K562 (cell line): ENCODE results near the gene CCDC106. TPM values are rescaled to one million over a fixed set of nuclear protein-coding genes. Genes with fewer than 3 reads are reported as not detected.

Experiments used
- EHMT2 ChIP-seq: fragments of 450-650 bp; IDR thresholded peaks from 2 replicates; pipeline ENCODE4 v1.6.1; 2018; ENCODE audit warnings: antibody characterized with exemption
- FOXA1 ChIP-seq: fragments of 450-650 bp; IDR thresholded peaks from 2 replicates; pipeline ENCODE4 v1.6.1; 2016; ENCODE audit warnings: mild to moderate bottlenecking, borderline replicate concordance
- JUNB ChIP-seq: fragments of 450-650 bp; formaldehyde crosslinking; conservative IDR thresholded peaks from 2 replicates; pipeline ENCODE4 v1.4.0; 2020; ENCODE audit warnings: mild to moderate bottlenecking
- MED1 ChIP-seq: sonication (generic); formaldehyde crosslinking; IDR thresholded peaks from 2 replicates; pipeline ENCODE4 v1.8.1; 2023; ENCODE audit warnings: missing genetic modification reagents, borderline replicate concordance
- SETDB1 ChIP-seq: IDR thresholded peaks from one replicate; pipeline ENCODE4 v1.6.1; 2012; ENCODE audit warnings: low read length, control low read depth, inconsistent platforms
- SIN3A ChIP-seq, 2 experiments: fragments of 150-350 bp in 1 of 2; IDR thresholded peaks; 2 replicates each; pipeline ENCODE4 v1.6.1; 2011 to 2016; ENCODE audit warnings: borderline replicate concordance in 2 of 2, low read depth in 2 of 2, low read length in 2 of 2, mild to moderate bottlenecking in 2 of 2, moderate library complexity in 2 of 2; ENCODE audit not compliant: control insufficient read depth in 1 of 2
- TSC22D4 ChIP-seq: fragments of 450-650 bp; IDR thresholded peaks from 2 replicates; pipeline ENCODE4 v1.6.1; 2016; ENCODE audit warnings: missing genetic modification characterization, missing biosample characterization, control low read depth
- polyA plus RNA-seq, 8 experiments: library from polyadenylated mRNA; depleted of rRNA in 4 of 8; stranded (reverse) in 5 of 8; unstranded in 3 of 8; fragments of >200 nt; fragmentation: Nextera tagmentation in 2 of 8; fragmentation: Illumina TruSeq in 1 of 8; extraction: Ambion mirVana in 2 of 8; extraction: Trizol in 1 of 8; gene quantifications; 2 replicates each; pipeline versions ENCODE4 v1.2.1 to v1.2.3, GENCODE V29; 2011 to 2014; ENCODE audit warnings: inconsistent platforms in 1 of 8, missing spikeins in 1 of 8
- total RNA-seq, 7 experiments: library from RNA; depleted of rRNA in 6 of 7; stranded (reverse); fragments of >200 nt in 6 of 7; fragmentation: Illumina TruSeq in 2 of 7; extraction: Trizol in 2 of 7; gene quantifications; 2 replicates each; pipeline versions ENCODE4 v1.2.1 to v1.2.3, GENCODE V29; 2011 to 2021; ENCODE audit warnings: low replicate concordance in 1 of 7
- TF ChIP-seq, protein P1 (sequence below), 2 experiments: fragments of 150-350 bp in 1 of 2; IDR thresholded peaks; 2 replicates each; pipeline ENCODE4 v1.6.1; 2012 to 2016; ENCODE audit warnings: low read depth in 2 of 2, low read length in 2 of 2, mild to moderate bottlenecking in 1 of 2, moderate library complexity in 1 of 2
- TF ChIP-seq, protein P2 (sequence below): fragments of 450-650 bp; formaldehyde crosslinking; IDR thresholded peaks from 2 replicates; pipeline ENCODE4 v1.4.0; 2022; ENCODE audit warnings: missing genetic modification characterization
- TF ChIP-seq, protein P3 (sequence below): fragments of 250-450 bp; sonication (Bioruptor Pico); IDR thresholded peaks from 2 replicates; pipeline ENCODE4 v1.5.0; 2022; ENCODE audit warnings: mild to moderate bottlenecking
- TF ChIP-seq, protein P4 (sequence below): fragments of 450-650 bp; formaldehyde crosslinking; IDR thresholded peaks from 2 replicates; pipeline ENCODE4 v1.4.0; 2020; ENCODE audit warnings: mild to moderate bottlenecking, mixed read lengths
- TF ChIP-seq, protein P5 (sequence below): fragments of 450-650 bp; formaldehyde crosslinking; IDR thresholded peaks from 2 replicates; pipeline ENCODE4 v1.4.0; 2020; ENCODE audit warnings: mild to moderate bottlenecking, moderate library complexity
- TF ChIP-seq, protein P6 (sequence below): fragments of 250-450 bp; sonication (Bioruptor Pico); IDR thresholded peaks from 2 replicates; pipeline ENCODE4 v1.4.0; 2020; ENCODE audit warnings: borderline replicate concordance

The CCDC106 gene
- total and polyA plus RNA-seq, 9 of the 15 experiments (the other 6 are each of a cell fraction or from before 2014, with no cell fraction given): 0.10 to 27.5 (median 15.0) TPM; not detected in 1

DNA sequence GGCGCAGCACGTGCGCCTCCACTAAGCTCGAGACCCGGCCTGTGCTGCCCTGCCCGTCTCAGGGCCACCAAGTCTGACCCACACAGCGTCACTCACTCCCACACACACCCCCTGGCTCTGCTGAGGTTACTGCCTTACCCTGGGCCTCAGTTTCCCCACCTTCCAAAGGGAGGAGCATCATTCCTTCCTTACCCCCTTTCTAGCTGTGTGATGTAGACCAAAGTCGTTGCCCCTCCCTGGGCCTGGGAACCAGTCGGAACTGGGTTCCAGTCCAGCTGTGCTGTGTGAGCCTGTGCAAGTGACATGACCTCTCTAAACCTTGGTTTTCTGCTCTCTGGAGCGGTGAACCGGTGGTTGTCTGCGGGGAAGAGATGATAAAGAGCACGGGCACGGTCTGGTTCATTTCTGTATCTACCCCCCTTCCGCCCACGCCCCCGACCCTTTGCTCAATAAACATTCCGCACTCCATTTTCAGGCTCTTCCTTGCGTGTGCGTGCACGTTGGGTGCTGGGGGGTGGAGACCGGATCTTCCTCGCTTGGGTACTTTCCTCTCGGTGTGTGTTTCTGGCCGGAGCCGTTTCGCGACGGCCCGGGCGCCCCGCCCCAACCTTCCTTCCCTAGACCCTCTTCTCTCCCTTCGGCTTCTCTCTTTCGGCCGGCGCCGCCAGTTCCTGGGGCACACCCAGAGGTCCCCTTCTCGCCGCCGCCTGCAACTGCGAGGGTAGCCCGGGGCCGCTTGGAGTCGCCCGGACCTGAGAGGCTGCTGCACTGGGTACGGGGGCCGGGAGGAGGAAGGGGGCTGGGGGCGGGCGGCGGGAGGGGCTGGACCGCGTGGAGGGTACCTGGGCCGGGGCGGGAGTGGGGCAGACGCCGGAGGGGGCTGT lies 4.8 kb upstream of the CCDC106 start, which contains the start of gene ZNF581 (continued):
- TF ChIP-seq, protein P1, sequence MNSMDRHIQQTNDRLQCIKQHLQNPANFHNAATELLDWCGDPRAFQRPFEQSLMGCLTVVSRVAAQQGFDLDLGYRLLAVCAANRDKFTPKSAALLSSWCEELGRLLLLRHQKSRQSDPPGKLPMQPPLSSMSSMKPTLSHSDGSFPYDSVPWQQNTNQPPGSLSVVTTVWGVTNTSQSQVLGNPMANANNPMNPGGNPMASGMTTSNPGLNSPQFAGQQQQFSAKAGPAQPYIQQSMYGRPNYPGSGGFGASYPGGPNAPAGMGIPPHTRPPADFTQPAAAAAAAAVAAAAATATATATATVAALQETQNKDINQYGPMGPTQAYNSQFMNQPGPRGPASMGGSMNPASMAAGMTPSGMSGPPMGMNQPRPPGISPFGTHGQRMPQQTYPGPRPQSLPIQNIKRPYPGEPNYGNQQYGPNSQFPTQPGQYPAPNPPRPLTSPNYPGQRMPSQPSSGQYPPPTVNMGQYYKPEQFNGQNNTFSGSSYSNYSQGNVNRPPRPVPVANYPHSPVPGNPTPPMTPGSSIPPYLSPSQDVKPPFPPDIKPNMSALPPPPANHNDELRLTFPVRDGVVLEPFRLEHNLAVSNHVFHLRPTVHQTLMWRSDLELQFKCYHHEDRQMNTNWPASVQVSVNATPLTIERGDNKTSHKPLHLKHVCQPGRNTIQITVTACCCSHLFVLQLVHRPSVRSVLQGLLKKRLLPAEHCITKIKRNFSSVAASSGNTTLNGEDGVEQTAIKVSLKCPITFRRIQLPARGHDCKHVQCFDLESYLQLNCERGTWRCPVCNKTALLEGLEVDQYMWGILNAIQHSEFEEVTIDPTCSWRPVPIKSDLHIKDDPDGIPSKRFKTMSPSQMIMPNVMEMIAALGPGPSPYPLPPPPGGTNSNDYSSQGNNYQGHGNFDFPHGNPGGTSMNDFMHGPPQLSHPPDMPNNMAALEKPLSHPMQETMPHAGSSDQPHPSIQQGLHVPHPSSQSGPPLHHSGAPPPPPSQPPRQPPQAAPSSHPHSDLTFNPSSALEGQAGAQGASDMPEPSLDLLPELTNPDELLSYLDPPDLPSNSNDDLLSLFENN (IDR thresholded peaks at IDR 0.05; ENCODE audit: low read depth in 2 of 2, low read length in 2 of 2): no peak
- TF ChIP-seq, protein P2, sequence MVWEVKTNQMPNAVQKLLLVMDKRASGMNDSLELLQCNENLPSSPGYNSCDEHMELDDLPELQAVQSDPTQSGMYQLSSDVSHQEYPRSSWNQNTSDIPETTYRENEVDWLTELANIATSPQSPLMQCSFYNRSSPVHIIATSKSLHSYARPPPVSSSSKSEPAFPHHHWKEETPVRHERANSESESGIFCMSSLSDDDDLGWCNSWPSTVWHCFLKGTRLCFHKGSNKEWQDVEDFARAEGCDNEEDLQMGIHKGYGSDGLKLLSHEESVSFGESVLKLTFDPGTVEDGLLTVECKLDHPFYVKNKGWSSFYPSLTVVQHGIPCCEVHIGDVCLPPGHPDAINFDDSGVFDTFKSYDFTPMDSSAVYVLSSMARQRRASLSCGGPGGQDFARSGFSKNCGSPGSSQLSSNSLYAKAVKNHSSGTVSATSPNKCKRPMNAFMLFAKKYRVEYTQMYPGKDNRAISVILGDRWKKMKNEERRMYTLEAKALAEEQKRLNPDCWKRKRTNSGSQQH (CRISPR knock-in tag): 0 out of 2 replicates have a peak, but pooled peaks have one; percentile 16
- TF ChIP-seq SETDB1: no peak
- TF ChIP-seq, protein P3, sequence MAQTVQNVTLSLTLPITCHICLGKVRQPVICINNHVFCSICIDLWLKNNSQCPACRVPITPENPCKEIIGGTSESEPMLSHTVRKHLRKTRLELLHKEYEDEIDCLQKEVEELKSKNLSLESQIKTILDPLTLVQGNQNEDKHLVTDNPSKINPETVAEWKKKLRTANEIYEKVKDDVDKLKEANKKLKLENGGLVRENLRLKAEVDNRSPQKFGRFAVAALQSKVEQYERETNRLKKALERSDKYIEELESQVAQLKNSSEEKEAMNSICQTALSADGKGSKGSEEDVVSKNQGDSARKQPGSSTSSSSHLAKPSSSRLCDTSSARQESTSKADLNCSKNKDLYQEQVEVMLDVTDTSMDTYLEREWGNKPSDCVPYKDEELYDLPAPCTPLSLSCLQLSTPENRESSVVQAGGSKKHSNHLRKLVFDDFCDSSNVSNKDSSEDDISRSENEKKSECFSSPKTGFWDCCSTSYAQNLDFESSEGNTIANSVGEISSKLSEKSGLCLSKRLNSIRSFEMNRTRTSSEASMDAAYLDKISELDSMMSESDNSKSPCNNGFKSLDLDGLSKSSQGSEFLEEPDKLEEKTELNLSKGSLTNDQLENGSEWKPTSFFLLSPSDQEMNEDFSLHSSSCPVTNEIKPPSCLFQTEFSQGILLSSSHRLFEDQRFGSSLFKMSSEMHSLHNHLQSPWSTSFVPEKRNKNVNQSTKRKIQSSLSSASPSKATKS (CRISPR knock-in tag): no peak
- no peak for TF ChIP-seq FOXA1
- TF ChIP-seq, protein P4, sequence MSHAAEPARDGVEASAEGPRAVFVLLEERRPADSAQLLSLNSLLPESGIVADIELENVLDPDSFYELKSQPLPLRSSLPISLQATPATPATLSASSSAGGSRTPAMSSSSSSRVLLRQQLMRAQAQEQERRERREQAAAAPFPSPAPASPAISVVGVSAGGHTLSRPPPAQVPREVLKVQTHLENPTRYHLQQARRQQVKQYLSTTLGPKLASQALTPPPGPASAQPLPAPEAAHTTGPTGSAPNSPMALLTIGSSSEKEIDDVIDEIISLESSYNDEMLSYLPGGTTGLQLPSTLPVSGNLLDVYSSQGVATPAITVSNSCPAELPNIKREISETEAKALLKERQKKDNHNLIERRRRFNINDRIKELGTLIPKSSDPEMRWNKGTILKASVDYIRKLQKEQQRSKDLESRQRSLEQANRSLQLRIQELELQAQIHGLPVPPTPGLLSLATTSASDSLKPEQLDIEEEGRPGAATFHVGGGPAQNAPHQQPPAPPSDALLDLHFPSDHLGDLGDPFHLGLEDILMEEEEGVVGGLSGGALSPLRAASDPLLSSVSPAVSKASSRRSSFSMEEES (CRISPR knock-in tag): no peak
- TF ChIP-seq, protein P5, sequence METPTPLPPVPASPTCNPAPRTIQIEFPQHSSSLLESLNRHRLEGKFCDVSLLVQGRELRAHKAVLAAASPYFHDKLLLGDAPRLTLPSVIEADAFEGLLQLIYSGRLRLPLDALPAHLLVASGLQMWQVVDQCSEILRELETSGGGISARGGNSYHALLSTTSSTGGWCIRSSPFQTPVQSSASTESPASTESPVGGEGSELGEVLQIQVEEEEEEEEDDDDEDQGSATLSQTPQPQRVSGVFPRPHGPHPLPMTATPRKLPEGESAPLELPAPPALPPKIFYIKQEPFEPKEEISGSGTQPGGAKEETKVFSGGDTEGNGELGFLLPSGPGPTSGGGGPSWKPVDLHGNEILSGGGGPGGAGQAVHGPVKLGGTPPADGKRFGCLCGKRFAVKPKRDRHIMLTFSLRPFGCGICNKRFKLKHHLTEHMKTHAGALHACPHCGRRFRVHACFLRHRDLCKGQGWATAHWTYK (CRISPR knock-in tag): peak; percentile 42; the same call in 1 of the 2 replicates
- TF ChIP-seq, protein P6, sequence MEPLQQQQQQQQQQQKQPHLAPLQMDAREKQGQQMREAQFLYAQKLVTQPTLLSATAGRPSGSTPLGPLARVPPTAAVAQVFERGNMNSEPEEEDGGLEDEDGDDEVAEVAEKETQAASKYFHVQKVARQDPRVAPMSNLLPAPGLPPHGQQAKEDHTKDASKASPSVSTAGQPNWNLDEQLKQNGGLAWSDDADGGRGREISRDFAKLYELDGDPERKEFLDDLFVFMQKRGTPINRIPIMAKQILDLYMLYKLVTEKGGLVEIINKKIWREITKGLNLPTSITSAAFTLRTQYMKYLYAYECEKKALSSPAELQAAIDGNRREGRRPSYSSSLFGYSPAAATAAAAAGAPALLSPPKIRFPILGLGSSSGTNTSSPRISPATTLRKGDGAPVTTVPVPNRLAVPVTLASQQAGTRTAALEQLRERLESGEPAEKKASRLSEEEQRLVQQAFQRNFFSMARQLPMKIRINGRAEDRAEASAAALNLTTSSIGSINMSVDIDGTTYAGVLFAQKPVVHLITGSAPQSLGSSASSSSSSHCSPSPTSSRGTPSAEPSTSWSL: no peak
- no peak for TF ChIP-seq MED1
- TF ChIP-seq JUNB: no peak
- peak; percentile 92 to 97 for TF ChIP-seq SIN3A (IDR thresholded peaks at IDR 0.05; ENCODE audit: borderline replicate concordance in 2 of 2, control insufficient read depth in 1 of 2, low read depth in 2 of 2, low read length in 2 of 2)
- no peak for TF ChIP-seq EHMT2
- no peak for TF ChIP-seq TSC22D4 (tag)
